ENCODE results near the gene FTH1. TPM values are rescaled to one million over a fixed set of nuclear protein-coding genes. Genes with fewer than 3 reads are reported as not detected.

Gene FTH1
- total and polyA plus RNA-seq, 2 donors (not counting 1 experiment from before 2014, with no cell fraction given): 2,219 to 2,789 TPM

- H3K79me2 ChIP-seq (ENCODE audit: control insufficient read depth, insufficient read depth, low read length): no peaks in the 10 kb centered on the region
- no peaks in the 10 kb centered on the region for H3K4me1 ChIP-seq (ENCODE audit: control insufficient read depth, extremely low read depth, insufficient read depth, low read length)
- H3K27ac ChIP-seq (ENCODE audit: insufficient read depth, low read length): no peak overlapping the region
- no peaks in the 10 kb centered on the region for H3K36me3 ChIP-seq (ENCODE audit: control insufficient read depth, insufficient read depth, low read length)
- no peak for TF ChIP-seq CTCF (conservative IDR thresholded peaks at IDR 0.05 in 1 of 2, IDR thresholded peaks at IDR 0.05 in 1 of 2; ENCODE audit: low read depth in 1 of 2, low read length in 2 of 2)
- TF ChIP-seq EZH2 (IDR thresholded peaks at IDR 0.05; ENCODE audit: low read length, missing control alignments): no peak
- no peak overlapping the region for H3K4me3 ChIP-seq (replicated peaks in 1 of 4; ENCODE audit: control extremely low read depth in 1 of 4, insufficient read depth in 1 of 4, low read depth in 3 of 4, low read length in 4 of 4)
- no peaks in the 10 kb centered on the region for H4K20me1 ChIP-seq (ENCODE audit: control insufficient read depth, extremely low read depth, insufficient read depth, low read length)
- DNase-seq (ENCODE audit: low read depth in 2 of 2): no peak
- no peak overlapping the region for H2AFZ ChIP-seq (ENCODE audit: low read length)
- no peak overlapping the region for H3K4me2 ChIP-seq (ENCODE audit: extremely low read depth, insufficient read depth, low read length)
- H3K9me3 ChIP-seq (ENCODE audit: control insufficient read depth, insufficient read depth, low read depth, low read length): no peaks in the 10 kb centered on the region
- no peak overlapping the region for H3K9ac ChIP-seq (ENCODE audit: insufficient read depth, low read length)
- no peaks in the 10 kb centered on the region for H3K27me3 ChIP-seq (ENCODE audit: control insufficient read depth, insufficient read depth, low read length)
These were observed 31.6 kb downstream of the FTH1 start for GRCh38 chr11:61935861-61936260.

GRCh38 chr11:61930933-61931332 lies 36.5 kb downstream of the FTH1 start:
- H3K27ac ChIP-seq (ENCODE audit: insufficient read depth, low read length): no peak overlapping the region
- no peaks in the 10 kb centered on the region for H3K4me1 ChIP-seq (ENCODE audit: control insufficient read depth, extremely low read depth, insufficient read depth, low read length)
- no peaks in the 10 kb centered on the region for H3K79me2 ChIP-seq (ENCODE audit: control insufficient read depth, insufficient read depth, low read length)
- no peaks in the 10 kb centered on the region for H4K20me1 ChIP-seq (ENCODE audit: control insufficient read depth, extremely low read depth, insufficient read depth, low read length)
- no peaks in the 10 kb centered on the region for H3K36me3 ChIP-seq (ENCODE audit: control insufficient read depth, insufficient read depth, low read length)
- H3K27me3 ChIP-seq (ENCODE audit: control insufficient read depth, insufficient read depth, low read length): no peaks in the 10 kb centered on the region
- H3K9me3 ChIP-seq (ENCODE audit: control insufficient read depth, insufficient read depth, low read depth, low read length): no peaks in the 10 kb centered on the region
- no peak overlapping the region for H3K4me2 ChIP-seq (ENCODE audit: extremely low read depth, insufficient read depth, low read length)
- DNase-seq (ENCODE audit: low read depth in 2 of 2): no peak
- H2AFZ ChIP-seq (ENCODE audit: low read length): no peak overlapping the region
- no peak overlapping the region for H3K4me3 ChIP-seq (replicated peaks in 1 of 4; ENCODE audit: control extremely low read depth in 1 of 4, insufficient read depth in 1 of 4, low read depth in 3 of 4, low read length in 4 of 4)
- TF ChIP-seq CTCF (conservative IDR thresholded peaks at IDR 0.05 in 1 of 2, IDR thresholded peaks at IDR 0.05 in 1 of 2; ENCODE audit: low read depth in 1 of 2, low read length in 2 of 2) (no peak), EZH2 (IDR thresholded peaks at IDR 0.05; ENCODE audit: low read length, missing control alignments) (no peak)
- no peak overlapping the region for H3K9ac ChIP-seq (ENCODE audit: insufficient read depth, low read length)

- Histone ChIP-seq H3K4me3 (replicated peaks in 1 of 4; ENCODE audit: control extremely low read depth in 1 of 4, insufficient read depth in 1 of 4, low read depth in 3 of 4, low read length in 4 of 4) (no peak overlapping the region), H2AFZ (ENCODE audit: low read length) (no peak overlapping the region), H4K20me1 (ENCODE audit: control insufficient read depth, extremely low read depth, insufficient read depth, low read length) (no peaks in the 10 kb centered on the region), H3K4me1 (ENCODE audit: control insufficient read depth, extremely low read depth, insufficient read depth, low read length) (peaks cover 5% of the 10 kb centered on the region), H3K9ac (ENCODE audit: insufficient read depth, low read length) (no peak overlapping the region), H3K79me2 (ENCODE audit: control insufficient read depth, insufficient read depth, low read length) (no peaks in the 10 kb centered on the region), H3K27me3 (ENCODE audit: control insufficient read depth, insufficient read depth, low read length) (no peaks in the 10 kb centered on the region), H3K36me3 (ENCODE audit: control insufficient read depth, insufficient read depth, low read length) (no peaks in the 10 kb centered on the region), H3K4me2 (ENCODE audit: extremely low read depth, insufficient read depth, low read length) (peak overlapping the region; percentile 13), H3K9me3 (ENCODE audit: control insufficient read depth, insufficient read depth, low read depth, low read length) (no peaks in the 10 kb centered on the region), H3K27ac (ENCODE audit: insufficient read depth, low read length) (no peak overlapping the region)
- DNase-seq (ENCODE audit: low read depth in 2 of 2): peak in 1 of 2 donors; percentile 33
- TF ChIP-seq EZH2 (IDR thresholded peaks at IDR 0.05; ENCODE audit: low read length, missing control alignments) (no peak), CTCF (conservative IDR thresholded peaks at IDR 0.05 in 1 of 2, IDR thresholded peaks at IDR 0.05 in 1 of 2; ENCODE audit: low read depth in 1 of 2, low read length in 2 of 2) (no peak)
These were observed 38.8 kb downstream of the FTH1 start for GRCh38 chr11:61928606-61929005.

Measured in fibroblast of lung (primary cell).